Spleen (tissue), 11 donors: ENCODE measurements around the gene MAP1LC3B2. TPM values are rescaled to one million over a fixed set of nuclear protein-coding genes. Genes with fewer than 3 reads are reported as not detected.

ENCODE experiments used
- DNase-seq: peaks from one replicate; pipeline ENCODE4 v3.0.0-alpha.2; 2020
- H3K27ac ChIP-seq, 8 donors: fragments of 200-600 bp; sonication (generic) in 7 of 8; 1 replicate in 4 of 8; 2 replicates in 4 of 8; pipeline versions ENCODE4 v1.5.0 to v1.8.0; 2016 to 2021; ENCODE audit warnings: inconsistent platforms in 4 of 8, mild to moderate bottlenecking in 4 of 8, moderate library complexity in 1 of 8
- H3K27me3 ChIP-seq, 7 donors: fragments of 200-600 bp; sonication (generic) in 6 of 7; replicated peaks in 1 of 7; 1 replicate in 4 of 7; 2 replicates in 3 of 7; pipeline versions ENCODE4 v1.5.0 to v1.8.0; 2016 to 2021; ENCODE audit warnings: inconsistent platforms in 3 of 7, mild to moderate bottlenecking in 1 of 7
- H3K36me3 ChIP-seq, 6 donors: fragments of 200-600 bp; sonication (generic) in 5 of 6; 1 replicate in 4 of 6; 2 replicates in 2 of 6; pipeline versions ENCODE4 v1.5.0 to v1.8.0; 2016 to 2021; ENCODE audit warnings: inconsistent platforms in 2 of 6
- H3K4me1 ChIP-seq, 6 donors: fragments of 200-600 bp; sonication (generic) in 5 of 6; 1 replicate in 3 of 6; 2 replicates in 3 of 6; pipeline versions ENCODE4 v1.5.0 to v1.8.0; 2016 to 2021; ENCODE audit warnings: inconsistent platforms in 3 of 6
- H3K4me3 ChIP-seq, 8 donors: fragments of 200-600 bp; sonication (generic) in 7 of 8; 1 replicate in 4 of 8; 2 replicates in 4 of 8; pipeline versions ENCODE4 v1.5.0 to v1.8.0; 2016 to 2021; ENCODE audit warnings: inconsistent platforms in 4 of 8, mild to moderate bottlenecking in 4 of 8, moderate library complexity in 2 of 8
- H3K9me3 ChIP-seq, 8 donors: fragments of 200-600 bp; sonication (generic) in 7 of 8; 1 replicate in 4 of 8; 2 replicates in 4 of 8; pipeline versions ENCODE4 v1.5.0 to v1.8.0; 2016 to 2021; ENCODE audit warnings: inconsistent platforms in 4 of 8
- POLR2A ChIP-seq, 3 donors: fragments of 450-650 bp; IDR thresholded peaks; one replicate each; pipeline ENCODE4 v1.5.1; 2017; ENCODE audit warnings: antibody characterized with exemption in 3 of 3, mild to moderate bottlenecking in 1 of 3
- POLR2AphosphoS5 ChIP-seq, 3 donors: sonication (generic); formaldehyde crosslinking; IDR thresholded peaks; one replicate each; pipeline ENCODE4 v1.5.1; 2017; ENCODE audit warnings: antibody characterized with exemption in 3 of 3
- WGBS, 5 donors: extraction: QIAGEN DNeasy Blood & Tissue Kit in 3 of 5; methylation state at CpG; one replicate each; pipeline versions ENCODE4 v1.1.5 to v1.1.7; 2013 to 2018; 5-methylcytosine and 5-hydroxymethylcytosine counted together
- intact Hi-C: fragments of 100-400 bp; cut with DNase I; formaldehyde crosslinking; loops from one replicate; pipeline ENCODE4 v1.15.0; 2023; ENCODE audit warnings: low total_unique reads
- polyA plus RNA-seq, 3 donors: library from polyadenylated mRNA; stranded (reverse); fragments of 200-250 nt; gene quantifications; one replicate each; pipeline ENCODE4 v1.2.1, GENCODE V29; 2013
- total RNA-seq, 7 donors: library from RNA; depleted of rRNA in 3 of 7; stranded (reverse); fragments of >200 nt in 3 of 7; fragmentation: NEBNext Ultra II Directional in 4 of 7; extraction: Animal tissue kit (Norgen Biotek cat#: 25700) in 4 of 7; gene quantifications; one replicate each; pipeline versions ENCODE4 v1.1.0 to v1.2.1, GENCODE V29; 2016 to 2021
- TF ChIP-seq, protein P1 (sequence below), 11 experiments: fragments of 200-600 bp in 7 of 11; fragments of 450-650 bp in 4 of 11; sonication (generic) in 4 of 11; IDR thresholded peaks in 8 of 11; conservative IDR thresholded peaks in 3 of 11; 1 replicate in 7 of 11; 2 replicates in 4 of 11; pipeline versions ENCODE4 v1.4.0 to v1.8.0; 2016 to 2021; ENCODE audit warnings: antibody characterized with exemption in 11 of 11, inconsistent platforms in 4 of 11, mild to moderate bottlenecking in 1 of 11
- donor health status: healthy with polysubstance abuse.
- donor health status: DM: no; HTN: no; CAD: no; lungs with moderate emphysema.
- donor health status: DM: no; HTN: no; CAD: no.
- donor health status: Bipolar disorder and iron deficiency.
- donor health status: healthy.
- donor health status: DM: no; HTN: no; CAD: no.
- donor health status: DM: yes; HTN: yes; CAD: no.

The MAP1LC3B2 gene
- total and polyA plus RNA-seq, 10 donors = 0.86 to 3.0 (median 1.7) TPM

DNA sequence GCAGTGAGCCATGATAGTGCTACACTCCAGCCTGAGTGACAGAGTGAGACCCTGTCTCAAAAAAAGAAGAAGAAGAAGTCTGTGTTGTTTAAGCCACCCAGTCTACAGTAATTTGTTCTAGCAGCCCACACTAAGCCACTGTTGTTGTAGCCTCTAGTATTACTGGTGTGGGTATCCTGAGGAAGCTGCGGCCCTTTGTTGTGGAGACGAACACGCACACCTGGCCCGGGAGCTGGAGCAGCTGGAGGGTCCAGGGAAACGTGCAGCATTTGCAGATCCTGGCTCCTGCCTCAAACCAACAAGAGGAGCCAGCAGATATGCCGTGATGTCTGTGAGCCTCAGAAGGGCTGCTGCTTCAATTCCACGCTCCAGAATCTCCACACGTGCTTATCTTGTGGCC, 65.3 kb downstream of the MAP1LC3B2 start:
- intact Hi-C loops = no loop called here
- peaks cover 0 to 25% (median 16%) of the 10 kb centered on the region in 8 donors for H3K9me3 ChIP-seq
- no peaks in the 10 kb centered on the region for H3K27me3 ChIP-seq
- 74 to 83% (median 79%) methylated on average over 8 of the region's 8 CpGs for WGBS, 5 donors
- no peaks in the 10 kb centered on the region for H3K4me1 ChIP-seq
- DNase-seq = no peak
- no peak overlapping the region for H3K4me3 ChIP-seq
- H3K36me3 ChIP-seq = no peaks in the 10 kb centered on the region
- H3K27ac ChIP-seq = no peak overlapping the region
- no peak for TF ChIP-seq POLR2AphosphoS5 (IDR thresholded peaks at IDR 0.05)

DNA sequence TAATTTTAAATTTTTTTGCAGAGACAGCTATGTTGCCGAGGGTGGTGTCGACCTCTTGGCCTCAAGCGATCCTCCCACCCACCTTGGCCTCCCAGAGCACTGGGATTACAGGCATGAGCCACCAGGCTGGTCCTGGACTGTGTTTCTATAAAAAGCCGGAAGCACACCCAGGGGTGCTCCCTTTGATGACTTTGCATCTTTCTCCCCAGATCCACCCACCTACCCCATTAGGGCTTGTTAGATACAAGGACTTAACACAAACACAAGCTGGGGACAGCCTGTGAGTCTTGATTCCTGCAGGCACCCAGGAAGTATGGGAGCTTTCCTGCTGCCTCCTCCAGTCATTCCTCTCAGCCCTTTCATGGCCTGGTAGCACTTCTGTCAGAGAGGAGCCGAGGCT, 67.0 kb downstream of the MAP1LC3B2 start:
- intact Hi-C loops = no loop called here
- no peak for TF ChIP-seq POLR2A (IDR thresholded peaks at IDR 0.05)
- TF ChIP-seq, protein P1, sequence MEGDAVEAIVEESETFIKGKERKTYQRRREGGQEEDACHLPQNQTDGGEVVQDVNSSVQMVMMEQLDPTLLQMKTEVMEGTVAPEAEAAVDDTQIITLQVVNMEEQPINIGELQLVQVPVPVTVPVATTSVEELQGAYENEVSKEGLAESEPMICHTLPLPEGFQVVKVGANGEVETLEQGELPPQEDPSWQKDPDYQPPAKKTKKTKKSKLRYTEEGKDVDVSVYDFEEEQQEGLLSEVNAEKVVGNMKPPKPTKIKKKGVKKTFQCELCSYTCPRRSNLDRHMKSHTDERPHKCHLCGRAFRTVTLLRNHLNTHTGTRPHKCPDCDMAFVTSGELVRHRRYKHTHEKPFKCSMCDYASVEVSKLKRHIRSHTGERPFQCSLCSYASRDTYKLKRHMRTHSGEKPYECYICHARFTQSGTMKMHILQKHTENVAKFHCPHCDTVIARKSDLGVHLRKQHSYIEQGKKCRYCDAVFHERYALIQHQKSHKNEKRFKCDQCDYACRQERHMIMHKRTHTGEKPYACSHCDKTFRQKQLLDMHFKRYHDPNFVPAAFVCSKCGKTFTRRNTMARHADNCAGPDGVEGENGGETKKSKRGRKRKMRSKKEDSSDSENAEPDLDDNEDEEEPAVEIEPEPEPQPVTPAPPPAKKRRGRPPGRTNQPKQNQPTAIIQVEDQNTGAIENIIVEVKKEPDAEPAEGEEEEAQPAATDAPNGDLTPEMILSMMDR (IDR thresholded peaks at IDR 0.05 in 8 of 11, conservative IDR thresholded peaks at IDR 0.05 in 3 of 11) = no peak
- TF ChIP-seq POLR2AphosphoS5 (IDR thresholded peaks at IDR 0.05) = no peak
- no peaks in the 10 kb centered on the region for H3K27me3 ChIP-seq
- no peak overlapping the region for H3K4me3 ChIP-seq
- H3K9me3 ChIP-seq = peaks cover 0 to 25% (median 16%) of the 10 kb centered on the region in 8 donors
- no peaks in the 10 kb centered on the region for H3K36me3 ChIP-seq
- no peaks in the 10 kb centered on the region for H3K4me1 ChIP-seq
- no peak overlapping the region for H3K27ac ChIP-seq
- WGBS, 5 donors = 85 to 98% (median 90%) methylated on average over 5 of the region's 5 CpGs
- DNase-seq = no peak

Other genes starting within 250 kb of the MAP1LC3B2 start
- gene SPRING1, start 178.7 kb downstream of the MAP1LC3B2 start, total RNA-seq = 10 to 100 TPM; 18.5 to 43.8 (median 28.7) TPM
- 10 to 100 TPM in 2 of 3 donors, 1 to 10 TPM in 1; 8.8 to 17.5 (median 10.4) TPM for gene SPRING1, start 178.7 kb downstream of the MAP1LC3B2 start, polyA plus RNA-seq
- 1 to 10 TPM; 3.0 to 6.0 (median 4.4) TPM for gene RNFT2, start 178.9 kb downstream of the MAP1LC3B2 start, total RNA-seq
- gene RNFT2, start 178.9 kb downstream of the MAP1LC3B2 start, polyA plus RNA-seq = 1 to 10 TPM; 1.9 to 3.9 (median 3.5) TPM